Femur (tissue), 1 donor: Measurements from ENCODE around the gene CHRM4.

Source experiments
- DNase-seq: peaks from one replicate; pipeline ENCODE4 v3.0.0-alpha.2; 2017

The CHRM4 gene

GRCh38 chr11:46346886-46347636 lies 44.5 kb downstream of the CHRM4 start, which contains the start of gene DGKZ:
Gene DGKZ, plus strand, starts transcription at chr11:46347463. Its CDS starts 197 bp downstream, at chr11:46347660.
- peak; percentile 92 for DNase-seq

GRCh38 chr11:46345881-46346484 lies 45.6 kb downstream of the CHRM4 start:
- peak; percentile 19 for DNase-seq

DNA sequence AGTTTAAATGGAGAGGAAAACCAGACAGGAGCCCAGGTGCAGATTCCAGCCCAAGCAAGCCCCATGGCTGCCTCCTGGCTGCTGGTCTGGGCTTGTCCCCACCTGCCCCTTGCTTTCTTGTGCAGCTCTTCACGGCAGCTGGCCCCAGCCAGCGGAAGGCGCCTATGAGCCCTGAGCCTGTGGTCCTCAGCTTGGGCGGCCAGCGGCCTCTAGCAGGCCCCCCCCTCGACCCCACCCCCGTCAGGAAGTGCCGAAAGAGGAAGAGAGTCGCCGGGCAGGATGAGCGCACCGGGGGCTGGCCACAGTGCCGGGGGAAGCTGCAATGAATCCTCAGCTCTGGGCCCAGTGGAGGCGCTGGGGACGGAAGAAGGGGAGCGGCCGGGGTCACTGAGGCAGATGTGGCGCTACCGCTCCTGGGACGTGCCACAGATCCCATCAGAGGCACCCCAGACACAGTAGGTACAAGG lies 46.4 kb downstream of the CHRM4 start:
- DNase-seq, result peak; percentile 66

GRCh38 chr11:46343520-46343919 lies 48.1 kb downstream of the CHRM4 start:
- DNase-seq, result no peak

DNA sequence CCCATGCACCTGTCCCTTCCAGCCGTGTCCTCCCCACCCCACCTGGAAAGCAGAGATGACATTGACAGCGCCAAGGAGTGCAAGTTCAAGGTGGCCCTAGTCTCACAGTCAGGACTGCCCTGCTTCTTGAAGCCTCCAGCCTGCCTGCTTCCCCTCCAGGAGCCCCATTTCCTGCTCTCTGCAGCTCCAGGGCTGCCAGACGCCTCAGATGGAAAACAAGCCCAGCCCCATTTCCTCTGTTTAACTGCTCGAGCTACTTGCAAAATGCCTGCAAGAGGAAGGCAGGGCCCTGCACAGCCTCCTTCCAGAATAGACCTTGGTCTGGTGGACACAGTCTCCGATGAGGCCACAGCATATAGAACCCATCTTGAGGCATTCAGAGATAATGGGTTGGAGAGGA lies 49.3 kb downstream of the CHRM4 start:
- peak; percentile 80 for DNase-seq

DNA sequence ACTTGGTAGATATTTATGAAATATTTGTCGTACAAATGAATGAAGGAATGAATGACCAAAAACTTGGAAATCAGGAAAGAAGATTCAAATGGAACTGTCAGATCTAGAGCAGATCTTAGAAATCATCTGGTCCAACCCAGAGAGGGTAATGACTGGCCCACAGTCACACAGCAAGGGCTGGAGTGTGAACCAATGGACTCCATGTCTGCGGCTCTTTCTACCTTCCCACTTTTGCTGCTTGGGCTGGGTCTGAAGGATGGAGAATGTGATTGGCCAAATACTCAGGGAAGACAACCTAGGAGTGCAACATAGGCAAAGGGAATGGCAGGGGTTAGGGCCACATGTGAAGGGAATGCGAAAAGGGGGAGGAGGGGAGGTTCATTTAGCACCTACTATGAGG lies 50.1 kb downstream of the CHRM4 start:
- DNase-seq, result no peak

DNA sequence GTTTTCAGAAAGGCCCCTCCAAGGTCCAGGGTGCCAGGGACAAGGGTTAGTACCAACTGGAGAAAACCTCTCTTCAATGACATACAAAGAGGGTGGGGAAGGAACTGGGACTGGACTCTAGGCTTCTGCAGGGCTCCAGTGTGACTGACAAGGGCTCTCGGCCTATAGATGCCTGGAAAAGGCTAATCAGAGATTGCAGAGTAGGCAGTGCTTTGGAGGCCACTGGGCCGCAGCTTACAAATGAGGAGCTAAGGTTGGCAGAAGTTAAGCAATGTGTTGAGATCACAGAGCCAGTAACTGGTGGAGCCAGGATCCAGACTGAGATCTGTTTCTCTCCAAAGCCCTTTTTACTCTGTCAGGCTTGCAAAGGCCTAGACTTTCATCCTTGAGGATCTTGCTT lies 51.8 kb downstream of the CHRM4 start:
- peak; percentile 22 for DNase-seq

DNA sequence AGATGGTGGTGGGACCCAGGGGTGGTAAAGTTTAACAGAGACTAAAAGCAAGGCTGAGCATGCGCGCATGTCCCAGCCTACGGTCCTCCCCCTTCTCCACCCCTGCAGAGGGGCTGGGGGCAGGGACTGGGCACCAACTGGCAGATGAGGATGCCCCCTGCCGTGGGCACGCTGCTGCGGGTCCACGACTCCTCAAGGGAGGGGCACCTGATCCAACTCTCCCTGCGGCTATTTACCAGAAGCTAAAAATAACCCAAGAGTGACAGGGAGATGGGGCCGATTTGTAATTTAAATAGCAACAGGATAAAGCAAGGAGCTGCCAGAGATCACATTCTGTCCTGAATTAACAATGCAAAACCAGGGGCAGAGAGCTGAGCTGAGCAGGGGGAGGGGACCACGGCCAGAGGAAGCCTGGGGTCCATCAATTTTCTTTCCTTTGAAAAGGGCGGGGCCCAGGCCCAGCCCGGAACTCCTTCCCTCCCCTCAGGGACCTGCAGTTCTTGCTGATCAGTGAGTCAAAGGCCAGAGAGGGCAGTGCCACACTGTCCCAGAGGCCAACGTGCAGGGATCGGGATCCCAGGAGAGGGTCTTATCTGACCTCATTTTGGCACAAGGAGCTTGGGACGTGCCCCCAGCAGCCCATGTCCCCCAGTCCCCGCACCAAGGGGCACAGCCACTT lies 52.4 kb downstream of the CHRM4 start:
- DNase-seq, result peak; percentile 34

- DNase-seq, result no peak
These were observed 53.0 kb downstream of the CHRM4 start for GRCh38 chr11:46338636-46338987.

DNA sequence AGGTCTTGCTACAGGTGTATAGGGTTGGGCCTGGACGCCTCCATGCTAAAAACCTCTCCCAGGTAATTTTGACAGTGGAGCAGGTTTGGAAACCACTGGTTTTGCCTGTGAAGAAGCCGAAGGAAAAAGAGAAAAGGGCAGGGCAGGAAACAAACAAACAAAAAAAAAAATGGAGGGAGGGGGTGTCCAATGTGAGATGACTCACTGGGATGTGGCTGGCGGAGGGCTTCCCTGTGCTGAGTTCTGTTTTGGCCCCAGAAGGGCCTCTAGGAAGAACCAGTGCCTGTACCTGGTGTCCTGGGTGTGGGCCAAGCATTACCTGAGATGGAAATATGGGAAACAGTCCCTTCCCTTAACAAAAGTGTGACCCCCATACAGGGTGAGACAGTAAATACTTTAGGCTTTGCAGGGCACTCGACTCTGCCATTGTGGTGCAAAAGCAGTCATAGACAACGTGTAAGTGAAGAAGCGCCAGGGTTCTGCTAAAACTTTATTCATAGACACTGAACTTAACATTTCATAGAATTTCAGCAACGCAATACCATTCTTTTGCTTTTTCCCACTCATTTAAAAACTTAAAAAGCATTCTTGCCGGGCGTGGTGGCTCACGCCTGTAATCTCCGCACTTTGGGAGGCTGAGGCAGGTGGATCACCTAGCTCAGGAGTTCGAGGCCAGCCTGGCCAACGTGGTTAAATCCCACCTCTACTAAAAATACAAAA lies 53.8 kb downstream of the CHRM4 start:
- DNase-seq, result no peak

- DNase-seq, result no peak
These were observed 54.9 kb downstream of the CHRM4 start for GRCh38 chr11:46336563-46337180.

DNA sequence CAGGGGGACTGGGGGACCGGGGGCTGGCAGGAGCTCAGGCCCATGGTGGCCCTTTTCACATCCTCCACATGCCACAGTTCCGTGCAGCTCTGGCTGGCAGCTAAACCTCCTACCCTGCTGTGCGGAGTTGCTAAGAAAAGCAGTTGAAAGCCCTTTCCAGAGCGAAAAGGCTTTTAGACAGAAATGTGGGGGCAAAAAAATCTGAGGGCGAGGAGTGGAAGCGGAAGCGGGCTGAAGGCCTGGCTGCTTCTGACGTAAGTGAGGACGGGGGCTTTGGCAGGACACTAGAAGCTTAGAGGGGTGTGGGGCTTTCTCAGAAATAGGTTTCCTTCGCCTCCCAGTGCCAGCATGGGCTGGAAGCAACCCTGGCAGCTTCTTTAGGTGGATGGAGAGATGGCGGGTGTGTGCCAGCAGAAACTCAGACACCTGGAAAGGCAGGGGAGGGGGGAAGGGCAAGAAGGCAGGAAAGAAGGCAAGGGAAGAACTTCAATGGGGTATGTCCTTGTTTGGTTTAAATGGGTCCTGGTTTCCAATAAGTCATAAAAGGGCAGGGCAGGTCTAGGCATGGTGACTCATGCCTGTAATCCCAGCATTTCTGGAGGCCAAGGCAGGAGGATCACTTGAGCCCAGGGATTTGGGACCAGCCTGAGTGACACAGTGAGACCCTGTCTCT lies 55.5 kb downstream of the CHRM4 start:
- no peak for DNase-seq

DNA sequence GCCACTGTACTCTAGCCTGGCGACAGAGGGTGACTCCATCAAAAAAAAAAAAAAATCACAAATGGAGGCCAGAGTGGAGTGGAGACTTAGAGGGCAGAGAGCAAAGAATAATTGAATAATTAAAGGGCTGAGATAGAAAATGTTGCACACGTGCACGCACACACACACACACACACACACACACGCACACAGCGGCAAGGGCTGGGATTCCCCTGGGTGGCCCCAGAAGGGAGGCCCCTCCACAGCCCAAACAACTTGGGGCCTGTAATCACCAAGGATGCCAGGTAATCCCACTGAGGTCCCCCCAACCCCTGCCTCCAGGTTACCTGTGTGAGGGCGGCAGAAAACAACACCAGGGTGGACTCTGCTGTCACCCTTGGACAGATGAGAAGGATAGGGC lies 56.3 kb downstream of the CHRM4 start:
- DNase-seq, result no peak

- DNase-seq, result no peak
These were observed 57.4 kb downstream of the CHRM4 start for GRCh38 chr11:46334211-46334610.
